Erythroblast (primary cell): Measurements from ENCODE around the gene TSPAN9.

Experiments
- GATA1 ChIP-seq: IDR thresholded peaks from 2 replicates; pipeline ENCODE4 v1.6.1; 2011; ENCODE audit warnings: low read depth, mild to moderate bottlenecking, control low read depth, low read length, moderate library complexity
- POLR2A ChIP-seq: IDR thresholded peaks from 2 replicates; pipeline ENCODE4 v1.6.1; 2011; ENCODE audit warnings: mild to moderate bottlenecking, low read length

GRCh38 chr12:3201339-3202051 lies 124.3 kb downstream of the TSPAN9 start:
- TF ChIP-seq POLR2A (no peak), GATA1 (no peak)
